MM.1S (cell line): Measurements from ENCODE around the gene BMP7.

Experiments
- EZH2phosphoT487 ChIP-seq: fragments of 300-600 bp; sonication (generic); IDR thresholded peaks from 2 replicates; pipeline ENCODE4 v1.6.1; 2018; ENCODE audit warnings: antibody characterized with exemption, low read length
- TF ChIP-seq, protein P1 (sequence below): fragments of 300-600 bp; sonication (generic); IDR thresholded peaks from 2 replicates; pipeline ENCODE4 v1.5.1; 2016; ENCODE audit warnings: antibody characterized with exemption, low read length, mixed read lengths

DNA sequence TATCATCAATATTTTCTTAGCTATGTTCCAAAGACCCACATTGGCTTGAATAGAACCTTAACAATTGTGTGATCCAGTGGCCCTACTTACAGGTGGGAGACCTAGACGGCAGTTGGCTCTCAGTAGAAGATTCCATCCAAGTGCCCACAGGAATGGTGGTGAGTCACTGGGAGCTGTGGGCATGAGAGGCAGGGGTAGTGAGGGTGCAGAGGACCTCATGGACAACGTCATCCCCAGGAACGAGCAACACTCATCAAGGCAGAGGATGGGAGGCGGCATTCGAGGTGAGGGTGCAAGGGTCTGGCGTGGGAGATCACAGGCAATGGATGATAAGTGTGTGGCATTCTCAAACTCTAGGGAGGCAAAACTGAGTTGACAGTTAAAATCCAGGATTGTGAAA lies 45.7 kb upstream of the BMP7 start:
- no peak for TF ChIP-seq EZH2phosphoT487
- TF ChIP-seq, protein P1, sequence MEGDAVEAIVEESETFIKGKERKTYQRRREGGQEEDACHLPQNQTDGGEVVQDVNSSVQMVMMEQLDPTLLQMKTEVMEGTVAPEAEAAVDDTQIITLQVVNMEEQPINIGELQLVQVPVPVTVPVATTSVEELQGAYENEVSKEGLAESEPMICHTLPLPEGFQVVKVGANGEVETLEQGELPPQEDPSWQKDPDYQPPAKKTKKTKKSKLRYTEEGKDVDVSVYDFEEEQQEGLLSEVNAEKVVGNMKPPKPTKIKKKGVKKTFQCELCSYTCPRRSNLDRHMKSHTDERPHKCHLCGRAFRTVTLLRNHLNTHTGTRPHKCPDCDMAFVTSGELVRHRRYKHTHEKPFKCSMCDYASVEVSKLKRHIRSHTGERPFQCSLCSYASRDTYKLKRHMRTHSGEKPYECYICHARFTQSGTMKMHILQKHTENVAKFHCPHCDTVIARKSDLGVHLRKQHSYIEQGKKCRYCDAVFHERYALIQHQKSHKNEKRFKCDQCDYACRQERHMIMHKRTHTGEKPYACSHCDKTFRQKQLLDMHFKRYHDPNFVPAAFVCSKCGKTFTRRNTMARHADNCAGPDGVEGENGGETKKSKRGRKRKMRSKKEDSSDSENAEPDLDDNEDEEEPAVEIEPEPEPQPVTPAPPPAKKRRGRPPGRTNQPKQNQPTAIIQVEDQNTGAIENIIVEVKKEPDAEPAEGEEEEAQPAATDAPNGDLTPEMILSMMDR = no peak
